Mucosa of gallbladder (tissue), 1 donor: Measurements from ENCODE around the gene LINGO1. TPM values are rescaled to one million over a fixed set of nuclear protein-coding genes. Genes with fewer than 3 reads are reported as not detected.

Experiments
- DNase-seq: peaks from one replicate; pipeline ENCODE4 v3.0.0-alpha.2; 2020; ENCODE audit warnings: low spot score
- total RNA-seq: library from RNA; stranded (reverse); gene quantifications from one replicate; pipeline ENCODE4 v1.2.1, GENCODE V29; 2021
- donor health status: DM: no; HTN: no; CAD: no.

LINGO1 gene
- total RNA-seq, 1 donor from 2014 or later, result 2.3 TPM

DNA sequence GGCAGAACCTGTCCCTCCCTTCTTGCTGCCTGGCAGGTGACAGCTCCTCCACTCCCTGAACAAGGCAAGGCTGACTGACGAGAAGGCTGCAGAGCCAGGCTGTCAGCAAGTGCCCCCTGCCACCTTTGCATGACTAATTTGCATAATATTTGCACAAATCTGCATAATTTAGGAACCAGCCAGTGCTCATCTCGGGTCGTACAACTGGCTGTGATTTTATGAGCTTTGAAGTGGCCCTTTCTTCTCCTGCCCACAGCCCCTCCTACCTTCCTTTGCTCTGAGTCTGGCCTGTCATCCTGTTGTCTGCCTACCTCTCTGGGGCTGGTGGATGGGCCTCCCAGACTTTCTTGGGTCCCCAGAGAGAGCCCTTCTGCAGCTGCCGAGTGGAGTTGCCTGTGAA is 58.9 kb downstream of the LINGO1 start:
- no peak for DNase-seq

DNA sequence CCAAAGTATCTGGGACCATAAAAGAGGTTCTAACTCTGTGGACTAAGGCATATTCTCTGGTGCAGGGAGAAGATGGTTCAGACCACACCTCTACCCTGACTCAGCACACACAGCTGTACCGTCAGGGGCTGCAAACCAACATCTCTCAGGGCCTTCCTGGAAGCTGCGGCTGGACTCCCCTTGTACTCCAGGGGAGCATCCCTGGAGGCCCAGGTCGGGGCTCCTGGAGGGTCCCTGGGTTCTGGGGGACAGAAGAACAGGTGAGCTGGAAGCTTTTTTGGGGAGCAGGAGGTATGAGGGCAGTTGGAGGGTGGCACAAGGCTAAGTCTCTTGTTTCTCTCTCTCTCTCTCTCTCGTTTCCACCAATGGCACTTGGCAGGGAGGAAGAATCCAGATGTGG is 60.5 kb downstream of the LINGO1 start:
- no peak for DNase-seq

DNA sequence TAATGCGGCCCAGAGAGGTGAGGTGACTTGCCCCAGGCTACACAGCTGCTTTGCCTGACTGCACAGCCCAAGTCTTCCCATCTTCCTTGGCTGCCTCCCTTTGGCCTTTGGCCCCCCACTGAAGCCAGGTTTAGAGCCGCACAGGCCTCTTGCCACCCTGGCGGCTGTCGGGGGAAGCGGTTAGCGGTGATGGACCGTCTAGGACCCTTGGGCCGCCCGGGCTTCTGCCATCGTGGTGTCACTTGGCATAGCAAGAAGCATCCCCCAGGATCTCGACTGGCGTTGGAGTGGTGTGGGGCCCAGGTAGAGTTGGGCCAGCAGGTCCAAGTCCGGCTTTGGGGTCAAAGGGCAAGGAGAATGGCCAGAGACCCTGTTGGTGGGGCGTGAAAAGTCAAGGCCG is 61.0 kb downstream of the LINGO1 start:
- DNase-seq, result no peak

DNA sequence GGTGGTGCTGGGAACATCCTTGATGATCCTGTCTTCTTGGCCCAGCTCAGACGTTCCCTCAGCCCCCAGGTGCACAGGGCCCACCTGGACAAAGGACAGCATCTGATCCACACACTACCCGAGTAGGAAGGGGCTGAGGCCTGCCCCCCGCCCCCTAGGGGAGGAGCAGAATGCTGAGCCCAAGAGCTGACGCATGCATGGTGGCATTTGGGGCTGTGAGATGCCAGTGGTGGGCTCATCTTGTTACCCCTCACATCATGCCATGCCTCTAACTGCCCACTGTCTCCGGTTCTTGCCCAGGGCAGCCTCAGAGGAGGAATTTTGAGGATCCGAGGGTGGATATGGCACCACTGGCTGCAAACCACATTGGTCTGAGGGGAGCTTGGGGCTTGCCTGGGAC is 61.5 kb downstream of the LINGO1 start:
- DNase-seq, result no peak

DNA sequence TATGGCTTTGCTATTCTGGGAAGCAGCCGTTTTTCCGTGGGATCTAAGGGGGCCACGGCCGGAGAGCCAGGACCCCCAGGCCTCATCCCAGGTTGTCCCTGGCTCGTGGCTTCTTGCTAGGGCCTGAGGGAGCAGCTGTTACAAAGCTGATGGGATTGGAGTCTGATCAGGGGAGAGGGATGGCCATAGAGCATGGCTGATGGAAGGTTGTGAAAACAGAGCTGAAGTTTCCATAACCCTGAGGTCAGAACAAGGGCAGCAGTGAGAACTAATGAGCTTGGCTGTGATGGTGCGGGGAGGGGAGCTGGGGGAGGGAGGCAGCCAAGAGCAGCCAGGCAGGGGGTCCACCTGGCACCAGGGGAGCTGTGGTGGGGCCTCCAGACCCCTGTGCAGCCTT is 63.0 kb downstream of the LINGO1 start:
- no peak for DNase-seq

DNA sequence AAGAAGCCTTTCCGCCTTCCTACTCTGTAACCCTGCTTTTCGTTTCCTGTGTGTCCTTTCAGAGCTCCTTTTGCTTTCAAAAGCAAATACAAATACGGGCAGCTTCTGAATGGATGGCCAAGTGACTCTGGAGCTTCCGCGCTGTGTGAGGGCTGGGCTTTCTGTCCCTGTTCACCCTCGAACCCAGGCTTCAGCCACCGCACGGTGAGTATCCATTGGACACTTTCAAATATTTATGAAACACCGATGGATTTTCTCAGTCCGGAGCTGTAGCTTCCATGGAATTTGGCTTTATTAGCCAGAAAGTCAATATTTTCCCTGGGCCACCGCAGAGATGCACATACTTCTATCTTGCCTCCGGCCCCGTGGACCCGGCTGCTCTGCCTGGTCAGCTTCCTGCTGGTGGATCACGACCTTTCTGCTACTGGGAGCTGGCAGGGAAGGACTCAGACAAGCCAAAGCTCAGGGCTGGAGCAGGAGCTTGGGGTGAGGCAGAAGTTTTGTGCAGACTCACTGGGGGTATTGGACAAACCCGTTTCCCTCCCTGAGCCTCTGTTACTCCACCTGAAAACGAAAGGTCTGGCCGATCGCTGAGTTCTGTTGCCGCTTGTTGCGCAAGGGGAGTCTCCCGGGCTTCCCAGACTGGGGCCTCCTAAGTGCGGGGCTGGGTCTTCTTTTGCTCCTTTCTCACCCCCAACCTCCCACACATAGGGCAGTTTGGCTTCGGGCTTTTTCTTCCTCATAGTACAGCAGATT is 63.6 kb downstream of the LINGO1 start:
- DNase-seq, result no peak

DNA sequence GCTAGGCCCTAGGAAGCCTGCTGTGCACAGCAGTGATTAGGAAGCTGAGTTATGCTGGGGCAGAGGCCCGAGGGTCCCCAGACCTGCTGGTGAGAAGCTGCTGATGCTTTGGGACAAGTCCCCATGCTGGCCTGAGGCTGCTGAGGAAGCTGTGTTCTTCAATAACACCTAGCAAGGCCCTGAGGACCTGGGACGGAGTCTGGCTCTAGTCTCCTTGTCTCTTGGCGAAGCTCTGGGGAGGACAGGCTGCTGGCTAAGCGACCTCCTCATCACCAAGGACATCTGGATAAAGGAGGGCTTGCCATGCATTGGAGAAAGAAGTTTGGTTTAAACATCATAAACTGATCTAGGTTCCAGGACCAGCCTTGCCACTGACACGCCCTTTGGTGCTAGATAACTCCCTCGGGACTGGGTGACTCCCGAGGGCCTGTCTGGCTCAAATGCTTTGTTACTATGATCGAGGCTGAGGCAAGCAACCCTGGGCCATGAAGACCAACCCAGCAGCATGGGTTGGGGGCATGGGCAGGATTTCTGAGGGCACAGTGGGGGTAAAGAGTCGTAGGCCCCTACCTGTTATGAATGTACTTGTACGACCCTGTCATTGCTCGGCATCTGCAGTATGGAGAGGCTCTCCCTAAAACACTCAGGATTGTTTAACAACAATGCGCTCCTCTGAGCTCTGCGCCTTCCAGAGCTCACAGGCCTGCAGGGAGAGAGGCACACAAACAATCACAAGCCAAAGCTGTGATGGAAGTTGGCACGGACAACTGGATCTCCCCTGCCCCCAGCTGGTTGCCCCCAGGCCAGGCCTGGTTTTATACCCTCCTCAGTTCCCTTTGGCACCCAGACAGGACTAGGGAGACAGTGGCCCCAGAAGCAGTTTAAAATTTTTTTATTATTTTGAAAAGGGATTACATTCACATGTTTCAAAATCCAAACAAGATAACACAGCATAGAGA is 64.4 kb downstream of the LINGO1 start:
- DNase-seq, result no peak

DNA sequence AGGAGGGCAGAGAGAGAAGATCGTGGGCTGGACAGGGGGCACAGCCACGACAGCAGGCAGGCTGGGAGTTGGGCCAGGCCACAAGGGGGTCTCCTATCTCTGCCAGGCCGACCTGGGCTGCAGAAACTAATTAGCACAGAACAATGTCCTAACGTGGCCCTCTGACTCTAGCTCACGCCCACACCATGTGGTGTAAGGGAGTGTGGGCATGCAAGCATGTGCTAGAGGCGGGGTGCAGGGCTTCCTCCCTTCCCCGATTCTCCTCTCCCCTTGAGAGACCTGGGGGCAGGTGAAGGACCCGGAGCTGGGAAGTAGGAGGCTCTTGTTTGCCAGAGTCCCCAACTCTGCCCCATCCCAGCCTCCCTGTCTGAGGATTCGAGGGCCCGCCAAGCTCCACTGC is 65.5 kb downstream of the LINGO1 start:
- no peak for DNase-seq

DNA sequence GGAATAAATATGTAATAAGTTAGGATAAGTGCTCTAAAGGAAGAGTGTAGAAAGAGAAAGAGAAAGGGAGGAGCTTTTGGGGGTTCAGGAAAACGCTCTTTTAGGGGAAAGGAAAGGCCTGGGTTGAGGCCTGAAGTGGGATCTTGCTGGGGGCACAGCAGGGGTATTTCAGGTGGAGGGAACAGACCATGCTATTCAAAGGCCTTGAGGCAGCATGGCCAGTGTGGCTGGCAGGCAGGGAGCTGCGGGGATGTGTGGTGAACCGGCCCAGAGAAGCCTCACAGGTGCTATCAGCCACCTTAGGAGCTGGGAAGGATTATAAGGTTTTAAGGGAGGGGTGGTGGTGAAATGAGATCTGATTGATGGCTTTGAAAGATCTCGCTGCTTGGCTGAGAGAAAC is 66.6 kb downstream of the LINGO1 start:
- no peak for DNase-seq

DNA sequence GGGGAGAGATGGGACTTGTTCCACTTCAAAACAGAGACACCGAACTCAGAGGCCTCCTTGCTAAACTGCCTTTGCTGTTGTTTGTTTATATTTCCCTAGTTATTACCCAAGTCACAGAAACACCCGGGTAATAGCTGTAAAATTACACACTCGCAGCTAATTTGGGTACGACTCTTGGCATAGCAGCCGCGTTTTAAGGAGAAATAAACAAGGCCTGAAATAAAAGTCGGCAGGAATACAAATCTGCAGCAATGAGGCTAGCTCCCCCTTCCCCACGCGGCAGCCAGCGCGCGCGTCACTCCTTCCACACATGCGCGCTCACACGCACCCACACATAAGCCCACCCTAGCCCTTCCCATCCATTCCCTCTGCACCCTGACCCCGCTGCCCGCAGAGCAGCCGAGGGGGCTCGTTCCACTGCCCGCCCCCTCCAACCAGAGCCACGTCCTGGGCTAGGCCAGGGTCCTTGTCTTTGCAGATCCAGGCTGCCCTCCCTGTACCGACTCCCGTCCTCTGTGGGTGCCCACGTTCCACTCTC is 67.3 kb downstream of the LINGO1 start:
- no peak for DNase-seq

DNA sequence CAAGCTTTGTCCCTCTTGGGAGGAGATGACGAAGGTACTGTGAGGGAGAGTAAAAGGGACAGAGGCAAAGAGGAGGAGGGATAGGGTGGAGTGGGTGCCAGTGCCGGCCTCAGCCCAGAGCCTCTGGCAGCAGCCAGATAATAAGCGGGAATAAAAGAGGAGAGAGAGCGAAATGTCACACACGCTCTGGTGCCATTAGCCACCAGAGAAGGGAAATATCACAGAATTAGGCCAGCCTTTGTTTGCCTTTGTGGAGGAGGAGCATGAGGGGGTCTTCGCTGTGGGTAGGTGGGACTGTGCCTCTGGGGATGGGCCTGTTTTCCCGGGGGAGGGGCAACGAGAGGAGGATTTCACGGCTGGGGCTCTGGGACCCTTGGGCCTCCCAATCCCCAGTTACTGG is 67.8 kb downstream of the LINGO1 start:
- DNase-seq, result no peak

DNA sequence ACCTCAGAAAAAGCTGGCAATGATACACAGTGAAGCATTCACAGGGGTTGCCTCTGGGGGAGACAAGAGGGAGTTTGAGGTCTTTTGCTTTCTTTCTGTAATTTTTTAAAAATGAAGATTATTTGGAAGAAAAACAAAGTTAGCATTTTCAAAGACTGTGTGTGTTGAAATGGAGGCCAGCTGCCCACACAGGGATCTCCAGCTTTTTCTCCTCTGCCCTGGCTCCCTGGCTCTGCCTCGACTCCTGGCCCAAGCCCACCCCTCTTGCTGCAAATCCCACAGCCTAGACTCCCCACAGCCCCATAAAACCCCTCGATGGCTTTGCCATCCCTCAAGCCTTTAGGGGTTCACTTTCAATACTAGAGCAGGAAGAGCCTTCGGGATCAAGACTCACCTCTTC is 68.4 kb downstream of the LINGO1 start:
- no peak for DNase-seq

DNA sequence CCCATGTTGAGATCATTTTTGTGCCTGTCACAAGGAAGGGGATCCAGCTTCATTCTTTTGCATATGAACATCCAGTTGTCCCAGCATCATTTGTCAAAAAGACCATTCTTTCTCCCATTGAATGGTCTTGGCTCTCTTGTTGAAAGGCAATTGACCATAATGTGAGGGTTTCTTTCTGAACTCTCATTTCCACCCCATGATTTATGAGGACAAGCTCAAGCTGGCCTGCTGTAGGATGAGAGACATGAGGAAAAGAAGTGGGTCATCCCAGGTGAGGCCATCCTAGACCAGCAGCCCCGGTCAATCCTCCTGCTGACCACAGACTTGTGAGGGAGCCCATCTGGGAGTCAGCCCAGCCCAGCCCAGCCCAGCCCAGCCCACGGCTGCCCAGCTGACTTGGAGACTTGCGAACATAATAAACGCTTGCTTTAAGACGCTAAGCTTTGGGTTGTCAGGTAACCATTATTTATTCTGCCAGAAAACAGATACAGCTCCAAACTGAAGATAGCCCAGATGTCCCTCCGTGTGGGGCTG is 69.0 kb downstream of the LINGO1 start:
- DNase-seq, result no peak

Other genes starting within 250 kb of the LINGO1 start
- 62.1 TPM for gene PEAK1, start 212.8 kb downstream of the LINGO1 start, total RNA-seq
- 36.6 TPM for gene HMG20A, start 212.0 kb downstream of the LINGO1 start, total RNA-seq